ENCODE measurements around the gene ALG10B.
A peak's percentile ranks its signal among the peaks of the same experiment; 100 is the strongest.
"Not testable (repeated sequence)": the region's sequence is repeated elsewhere in the genome, so short reads cannot be mapped to it uniquely, and the experiment has no call there.

Gene ALG10B
- total RNA-seq: 8.2 to 26.1 (median 11.4) reads per million in 4 donors

GRCh38 chr12:38316391-38317129, at the start of gene ALG10B:
TSS of gene ALG10B (plus strand) at chr12:38316774. CDS start at chr12:38316894, 120 bp downstream.
- peak; percentile 82 to 95 (median 88) for DNase-seq

- no peak for DNase-seq
These were observed 48.0 kb upstream of the ALG10B start for GRCh38 chr12:38268612-38269011.

GRCh38 chr12:38269897-38270296, 46.7 kb upstream of the ALG10B start:
- DNase-seq: no peak

- no peak for DNase-seq
These were observed 36.8 kb upstream of the ALG10B start for GRCh38 chr12:38279756-38280155.

- no peak for DNase-seq
These were observed 33.7 kb upstream of the ALG10B start for GRCh38 chr12:38282886-38283285.

- DNase-seq: no peak
These were observed 27.2 kb upstream of the ALG10B start for GRCh38 chr12:38289396-38289795.

GRCh38 chr12:38291160-38291559, 25.4 kb upstream of the ALG10B start:
- no peak for DNase-seq

GRCh38 chr12:38302972-38303371, 13.6 kb upstream of the ALG10B start:
- not testable (repeated sequence) for DNase-seq

- not testable (repeated sequence) for DNase-seq
These were observed 5.4 kb downstream of the ALG10B start for GRCh38 chr12:38321966-38322365.

- DNase-seq: no peak
These were observed 8.3 kb downstream of the ALG10B start for GRCh38 chr12:38324912-38325311.

- no peak for DNase-seq
These were observed 10.8 kb downstream of the ALG10B start for GRCh38 chr12:38327356-38327755.

GRCh38 chr12:38328306-38328895, 11.8 kb downstream of the ALG10B start:
- DNase-seq: peak in 1 of 5 donors; percentile 17

- DNase-seq: not testable (repeated sequence)
These were observed 13.8 kb downstream of the ALG10B start for GRCh38 chr12:38330414-38330813.

- DNase-seq: no peak
These were observed 16.2 kb downstream of the ALG10B start for GRCh38 chr12:38332814-38333213.

GRCh38 chr12:38342444-38342843, 25.9 kb downstream of the ALG10B start:
- DNase-seq: no peak

GRCh38 chr12:38343256-38343655, 26.7 kb downstream of the ALG10B start:
- not testable (repeated sequence) for DNase-seq

GRCh38 chr12:38343916-38344315, 27.3 kb downstream of the ALG10B start:
- not testable (repeated sequence) for DNase-seq

GRCh38 chr12:38350342-38351174, 34.0 kb downstream of the ALG10B start:
- DNase-seq: no peak

GRCh38 chr12:38351175-38351508, 34.6 kb downstream of the ALG10B start:
- DNase-seq: not testable (repeated sequence)

- no peak for DNase-seq
These were observed 50.9 kb downstream of the ALG10B start for GRCh38 chr12:38367506-38367905.

- no peak for DNase-seq
These were observed 53.7 kb downstream of the ALG10B start for GRCh38 chr12:38370311-38370710.

- DNase-seq: no peak
These were observed 57.2 kb downstream of the ALG10B start for GRCh38 chr12:38373784-38374183.

GRCh38 chr12:38374751-38375150, 58.2 kb downstream of the ALG10B start:
- DNase-seq: no peak

Data from T-helper 1 cell (primary cell).